Measurements from ENCODE around the gene SERPINA4.

The SERPINA4 gene

GRCh38 chr14:94548999-94549985 is 11.9 kb upstream of the SERPINA4 start:
- peak; percentile 64 for TF ChIP-seq RAD21 (IDR thresholded peaks at IDR 0.05; ENCODE audit: low read depth)
- TF ChIP-seq YY1 (IDR thresholded peaks at IDR 0.05; ENCODE audit: low read depth) = no peak

- TF ChIP-seq NFIC (IDR thresholded peaks at IDR 0.05) (no peak), TEAD4 (IDR thresholded peaks at IDR 0.05) (no peak), RAD21 (IDR thresholded peaks at IDR 0.05; ENCODE audit: low read depth) (no peak), EP300 (IDR thresholded peaks at IDR 0.05; ENCODE audit: borderline replicate concordance) (no peak), CEBPB (IDR thresholded peaks at IDR 0.05) (no peak), USF1 (IDR thresholded peaks at IDR 0.05) (no peak)
Observed at GRCh38 chr14:94550041-94550440, 11.2 kb upstream of the SERPINA4 start.

GRCh38 chr14:94555991-94556390 is 5.3 kb upstream of the SERPINA4 start:
- TF ChIP-seq TAF1 (IDR thresholded peaks at IDR 0.05; ENCODE audit: low read depth) = no peak
- TF ChIP-seq EGR1 (IDR thresholded peaks at IDR 0.05) = no peak
- no peak for TF ChIP-seq EP300 (IDR thresholded peaks at IDR 0.05; ENCODE audit: borderline replicate concordance)
- no peak for TF ChIP-seq YY1 (IDR thresholded peaks at IDR 0.05; ENCODE audit: low read depth)
- TF ChIP-seq TCF12 (IDR thresholded peaks at IDR 0.05; ENCODE audit: low read depth) = no peak
- no peak for TF ChIP-seq ZBTB7A (IDR thresholded peaks at IDR 0.05; ENCODE audit: low read depth)
- TF ChIP-seq NFIC (IDR thresholded peaks at IDR 0.05) = no peak
- no peak for TF ChIP-seq FOXM1 (IDR thresholded peaks at IDR 0.05; ENCODE audit: borderline replicate concordance, low read depth)
- TF ChIP-seq REST (IDR thresholded peaks at IDR 0.05; ENCODE audit: low read depth) = no peak
- no peak for TF ChIP-seq CREB1 (IDR thresholded peaks at IDR 0.05; ENCODE audit: low read depth)
- TF ChIP-seq USF1 (IDR thresholded peaks at IDR 0.05) = no peak

GRCh38 chr14:94557327-94557726 is 3.9 kb upstream of the SERPINA4 start:
- no peak for TF ChIP-seq NFIC (IDR thresholded peaks at IDR 0.05)
- TF ChIP-seq ZBTB7A (IDR thresholded peaks at IDR 0.05; ENCODE audit: low read depth) = no peak
- no peak for TF ChIP-seq YY1 (IDR thresholded peaks at IDR 0.05; ENCODE audit: low read depth)
- TF ChIP-seq REST (IDR thresholded peaks at IDR 0.05; ENCODE audit: low read depth) = no peak
- TF ChIP-seq CEBPB (IDR thresholded peaks at IDR 0.05) = no peak
- no peak for TF ChIP-seq MAX (IDR thresholded peaks at IDR 0.05)
- no peak for TF ChIP-seq FOXM1 (IDR thresholded peaks at IDR 0.05; ENCODE audit: borderline replicate concordance, low read depth)
- no peak for TF ChIP-seq EGR1 (IDR thresholded peaks at IDR 0.05)
- no peak for TF ChIP-seq CREB1 (IDR thresholded peaks at IDR 0.05; ENCODE audit: low read depth)
- TF ChIP-seq RAD21 (IDR thresholded peaks at IDR 0.05; ENCODE audit: low read depth) = no peak
- TF ChIP-seq TCF12 (IDR thresholded peaks at IDR 0.05; ENCODE audit: low read depth) = no peak
- TF ChIP-seq EP300 (IDR thresholded peaks at IDR 0.05; ENCODE audit: borderline replicate concordance) = no peak
- no peak for TF ChIP-seq TEAD4 (IDR thresholded peaks at IDR 0.05)
- TF ChIP-seq USF1 (IDR thresholded peaks at IDR 0.05) = no peak
- no peak for TF ChIP-seq TAF1 (IDR thresholded peaks at IDR 0.05; ENCODE audit: low read depth)

- no peak for TF ChIP-seq NFIC (IDR thresholded peaks at IDR 0.05)
- TF ChIP-seq YY1 (IDR thresholded peaks at IDR 0.05; ENCODE audit: low read depth) = no peak
- no peak for TF ChIP-seq TEAD4 (IDR thresholded peaks at IDR 0.05)
- TF ChIP-seq REST (IDR thresholded peaks at IDR 0.05; ENCODE audit: low read depth) = no peak
- no peak for TF ChIP-seq CEBPB (IDR thresholded peaks at IDR 0.05)
- no peak for TF ChIP-seq RAD21 (IDR thresholded peaks at IDR 0.05; ENCODE audit: low read depth)
- no peak for TF ChIP-seq USF1 (IDR thresholded peaks at IDR 0.05)
- no peak for TF ChIP-seq EGR1 (IDR thresholded peaks at IDR 0.05)
- no peak for TF ChIP-seq FOXM1 (IDR thresholded peaks at IDR 0.05; ENCODE audit: borderline replicate concordance, low read depth)
- no peak for TF ChIP-seq TAF1 (IDR thresholded peaks at IDR 0.05; ENCODE audit: low read depth)
- TF ChIP-seq EP300 (IDR thresholded peaks at IDR 0.05; ENCODE audit: borderline replicate concordance) = no peak
- TF ChIP-seq MAX (IDR thresholded peaks at IDR 0.05) = no peak
- TF ChIP-seq ZBTB7A (IDR thresholded peaks at IDR 0.05; ENCODE audit: low read depth) = no peak
- TF ChIP-seq TCF12 (IDR thresholded peaks at IDR 0.05; ENCODE audit: low read depth) = no peak
Observed at GRCh38 chr14:94558842-94559241, 2.4 kb upstream of the SERPINA4 start.
